ENCODE measurements around the gene GSK3A.

GRCh38 chr19:42268704-42269477 is 26.5 kb upstream of the GSK3A start, which contains the start of gene CIC:
- no peak for TF ChIP-seq CTCF (IDR thresholded peaks at IDR 0.05; ENCODE audit: poor library complexity)
- no peak for TF ChIP-seq EZH2phosphoT487 (IDR thresholded peaks at IDR 0.05; ENCODE audit: low read depth, severe bottlenecking, unreplicated experiment)
- no peak for TF ChIP-seq EZH2 (IDR thresholded peaks at IDR 0.05; ENCODE audit: borderline replicate concordance)
